A549 (cell line): ENCODE data around the gene ACAA1. TPM values are rescaled to one million over a fixed set of nuclear protein-coding genes. Genes with fewer than 3 reads are reported as not detected.
A peak's percentile ranks its signal among the peaks of the same experiment; 100 is the strongest.

Experiments used
- ATAC-seq, 2 experiments: fragments of 200-7000 bp in 1 of 2; fragments of >200 bp in 1 of 2; cut with Nextera tagmentation in 1 of 2; cut with Tn5 transposase in 1 of 2; 3 replicates each; pipeline versions ENCODE4 v1.8.0 to v1.9.1; 2018 to 2020; ENCODE audit warnings: mild to moderate bottlenecking in 1 of 2, moderate library complexity in 1 of 2
- CTCF ChIA-PET: fragments of 300-600 bp; sonication (Branson Sonifier 250); formaldehyde crosslinking; extraction: SDS; loops from one replicate; lab custom pipeline; 2021; ENCODE audit warnings: antibody characterized with exemption, inconsistent platforms; lab: Yijun Ruan, JAX
- POLR2A ChIA-PET: fragments of 350-600 bp; formaldehyde crosslinking; extraction: SDS; loops from one replicate; lab custom pipeline; 2021; ENCODE audit warnings: antibody characterized with exemption, inconsistent platforms; lab: Yijun Ruan, JAX
- DNase-seq, 2 experiments: peaks; one replicate each; pipeline versions ENCODE4 v3.0.0 to v3.0.0-alpha.2; 2011 to 2016; ENCODE audit warnings: low read depth in 1 of 2, low spot score in 1 of 2
- FAIRE-seq: peaks from 2 replicates; lab custom pipeline; 2011; peaks lifted over from hg19 to GRCh38; lab: Jason Lieb, UNC
- H3K27ac ChIP-seq, 2 experiments: fragments of >200 bp; sonication (Bioruptor Twin); formaldehyde crosslinking; 3 replicates each; pipeline ENCODE4 v1.5.1; 2016 to 2017
- H3K4me1 ChIP-seq: fragments of >200 bp; sonication (Bioruptor Twin); formaldehyde crosslinking; 3 replicates; pipeline ENCODE4 v1.6.1; 2016
- H3K4me2 ChIP-seq: fragments of >200 bp; sonication (Bioruptor Twin); formaldehyde crosslinking; 3 replicates; pipeline ENCODE4 v1.6.1; 2016
- H3K4me3 ChIP-seq: fragments of >200 bp; sonication (Bioruptor Twin); formaldehyde crosslinking; 3 replicates; pipeline ENCODE4 v1.5.1; 2016
- H3K9me3 ChIP-seq: fragments of >200 bp; sonication (Bioruptor Twin); formaldehyde crosslinking; 3 replicates; pipeline ENCODE4 v1.6.1; 2016
- CBX2 ChIP-seq: fragments of 200-600 bp; sonication (generic); IDR thresholded peaks from 2 replicates; pipeline ENCODE4 v1.6.1; 2016; ENCODE audit warnings: low read depth, mild to moderate bottlenecking, borderline replicate concordance
- CEBPB ChIP-seq, 2 experiments: fragments of >200 bp in 1 of 2; sonication (Bioruptor Twin) in 1 of 2; formaldehyde crosslinking in 1 of 2; IDR thresholded peaks; 2 replicates each; pipeline ENCODE4 v1.6.1; 2012 to 2016
- CHD2 ChIP-seq: fragments of 150-350 bp; IDR thresholded peaks from 2 replicates; pipeline ENCODE4 v1.6.1; 2014; ENCODE audit warnings: low read length; ENCODE audit not compliant: partially characterized antibody
- EHMT2 ChIP-seq: fragments of 200-600 bp; sonication (generic); IDR thresholded peaks from 2 replicates; pipeline ENCODE4 v1.6.1; 2016; ENCODE audit warnings: antibody characterized with exemption, low read depth, mild to moderate bottlenecking, moderate library complexity
- EP300 ChIP-seq, 2 experiments: fragments of >200 bp; sonication (Bioruptor Twin); formaldehyde crosslinking; IDR thresholded peaks; 2 replicates in 1 of 2; 3 replicates in 1 of 2; pipeline ENCODE4 v1.6.1; 2016 to 2017
- ESRRA ChIP-seq: fragments of 150-350 bp; IDR thresholded peaks from 2 replicates; pipeline ENCODE4 v1.6.1; 2014; ENCODE audit warnings: mild to moderate bottlenecking, low read length, borderline replicate concordance
- HOXB5 ChIP-seq: fragments of 250-450 bp; sonication (Bioruptor Pico); IDR thresholded peaks from 2 replicates; pipeline ENCODE4 v1.5.0; 2020; ENCODE audit warnings: mild to moderate bottlenecking, moderate library complexity
- JUNB ChIP-seq: fragments of >200 bp; sonication (Bioruptor Twin); formaldehyde crosslinking; IDR thresholded peaks from 2 replicates; pipeline ENCODE4 v1.6.1; 2016
- KDM1A ChIP-seq: fragments of 200-600 bp; sonication (generic); IDR thresholded peaks from 2 replicates; pipeline ENCODE4 v1.6.1; 2016; ENCODE audit warnings: low read depth, mild to moderate bottlenecking
- MAFK ChIP-seq: fragments of 450-650 bp; IDR thresholded peaks from 2 replicates; pipeline ENCODE4 v1.6.1; 2014; ENCODE audit not compliant: partially characterized antibody
- MYC ChIP-seq: IDR thresholded peaks from 2 replicates; pipeline ENCODE4 v1.6.1; 2012; ENCODE audit warnings: mild to moderate bottlenecking, inconsistent platforms, low read length, improper control_type of control experiment, borderline replicate concordance
- NPAS2 ChIP-seq: fragments of 250-450 bp; sonication (Bioruptor Pico); IDR thresholded peaks from 2 replicates; pipeline ENCODE4 v1.8.0; 2022; ENCODE audit warnings: mild to moderate bottlenecking, moderate library complexity, borderline replicate concordance
- PHF8 ChIP-seq: fragments of 200-600 bp; sonication (generic); IDR thresholded peaks from 2 replicates; pipeline ENCODE4 v1.6.1; 2016; ENCODE audit warnings: low read depth, mild to moderate bottlenecking, antibody characterized with exemption, moderate library complexity, borderline replicate concordance
- RAD21 ChIP-seq, 2 experiments: fragments of >200 bp in 1 of 2; sonication (Bioruptor Twin) in 1 of 2; formaldehyde crosslinking in 1 of 2; IDR thresholded peaks in 1 of 2; conservative IDR thresholded peaks in 1 of 2; 2 replicates in 1 of 2; 3 replicates in 1 of 2; pipeline ENCODE4 v1.6.1; 2012 to 2018; ENCODE audit warnings: inconsistent platforms in 1 of 2
- RARB ChIP-seq: fragments of 250-450 bp; sonication (Bioruptor Pico); IDR thresholded peaks from 2 replicates; pipeline ENCODE4 v1.8.0; 2021; ENCODE audit warnings: mild to moderate bottlenecking, moderate library complexity
- SMC3 ChIP-seq: fragments of >200 bp; sonication (Bioruptor Twin); formaldehyde crosslinking; IDR thresholded peaks from 3 replicates; pipeline ENCODE4 v1.6.1; 2018; ENCODE audit warnings: inconsistent platforms
- TP53 ChIP-seq: fragments of 250-450 bp; sonication (Bioruptor Pico); IDR thresholded peaks from 2 replicates; pipeline ENCODE4 v1.5.0; 2021; ENCODE audit warnings: mild to moderate bottlenecking, moderate library complexity
- ZFP36 ChIP-seq: fragments of 450-650 bp; IDR thresholded peaks from 2 replicates; pipeline ENCODE4 v1.6.1; 2014; ENCODE audit warnings: borderline replicate concordance; ENCODE audit not compliant: partially characterized antibody
- ZSCAN20 ChIP-seq: fragments of 250-450 bp; sonication (Bioruptor Pico); IDR thresholded peaks from 2 replicates; pipeline ENCODE4 v1.8.0; 2022; ENCODE audit warnings: mild to moderate bottlenecking, moderate library complexity
- WGBS: methylation state at CpG from one replicate; pipeline ENCODE4 v1.1.6; 2017; ENCODE audit errors: missing lambda C conversion rate; 5-methylcytosine and 5-hydroxymethylcytosine counted together
- polyA plus RNA-seq, 4 experiments: library from polyadenylated mRNA; depleted of rRNA in 3 of 4; stranded (reverse); fragments of >200 nt; fragmentation: RNase III in 1 of 4; extraction: RNeasy Plus Mini Kit Qiagen cat#74134 plus additional on column Dnase treatment in 1 of 4; gene quantifications; 2 replicates in 3 of 4; 3 replicates in 1 of 4; pipeline ENCODE4 v1.2.3, GENCODE V29; 2011 to 2017
- TF ChIP-seq, protein P1 (sequence below): IDR thresholded peaks from 2 replicates; pipeline ENCODE4 v1.6.1; 2012
- TF ChIP-seq, protein P2 (sequence below): fragments of >200 bp; sonication (Bioruptor Twin); formaldehyde crosslinking; IDR thresholded peaks from 3 replicates; pipeline ENCODE4 v1.5.1; 2016
- TF ChIP-seq, protein P3 (sequence below): fragments of 250-450 bp; sonication (Bioruptor Pico); IDR thresholded peaks from 2 replicates; pipeline ENCODE4 v1.5.0; 2021; ENCODE audit warnings: mild to moderate bottlenecking, moderate library complexity, borderline replicate concordance
- TF ChIP-seq, protein P4 (sequence below): fragments of 150-350 bp; IDR thresholded peaks from 2 replicates; pipeline ENCODE4 v1.6.1; 2014; ENCODE audit warnings: low read depth, mild to moderate bottlenecking, low read length

The ACAA1 gene
- polyA plus RNA-seq, 2 of the 4 experiments (the other 2 are of a cell fraction) = 36.8 to 53.2 TPM

DNA sequence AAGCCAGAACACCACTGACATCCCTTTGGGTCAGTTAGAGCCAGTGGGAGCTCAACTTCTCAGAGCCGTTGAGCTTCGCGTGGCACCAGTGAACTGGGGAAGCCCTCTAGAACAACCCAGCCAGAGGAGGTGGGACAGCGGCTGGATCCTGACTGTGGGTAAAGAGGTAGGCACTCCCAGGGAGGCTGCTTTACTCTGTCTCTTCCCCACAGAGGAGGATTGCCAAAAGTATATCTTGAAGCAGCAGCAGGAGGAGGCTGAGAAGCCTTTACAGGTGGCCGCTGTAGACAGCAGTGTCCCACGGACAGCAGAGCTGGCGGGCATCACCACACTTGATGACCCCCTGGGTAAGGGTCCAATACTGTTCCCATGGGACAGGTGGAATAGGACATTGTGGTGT is 2.7 kb upstream of the ACAA1 start:
- DNase-seq = no peak
- no peaks in the 10 kb centered on the region for H3K9me3 ChIP-seq
- TF ChIP-seq MYC = no peak
- TF ChIP-seq ZSCAN20 = no peak
- no peak for TF ChIP-seq CEBPB (IDR thresholded peaks at IDR 0.05)
- no peak for TF ChIP-seq KDM1A
- no peak for TF ChIP-seq SMC3
- TF ChIP-seq, protein P1, sequence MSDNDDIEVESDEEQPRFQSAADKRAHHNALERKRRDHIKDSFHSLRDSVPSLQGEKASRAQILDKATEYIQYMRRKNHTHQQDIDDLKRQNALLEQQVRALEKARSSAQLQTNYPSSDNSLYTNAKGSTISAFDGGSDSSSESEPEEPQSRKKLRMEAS = no peak
- TF ChIP-seq CBX2 = no peak
- no peak for TF ChIP-seq MAFK
- TF ChIP-seq ZFP36 = no peak
- no peak for TF ChIP-seq JUNB
- no peak for TF ChIP-seq NPAS2 (CRISPR knock-in tag)
- no peak for TF ChIP-seq HOXB5 (CRISPR knock-in tag)
- TF ChIP-seq, all 56 proteins: peak for 0
- 87% methylated on average over 7 of the region's 7 CpGs for WGBS
- Histone ChIP-seq H3K4me1 (peaks cover 22% of the 10 kb centered on the region), H3K4me2 (peak overlapping the region; percentile 95), H3K27ac (peak overlapping the region in 1 of 2 experiments; percentile 92; a peak in 3 of 6 replicates), H3K4me3 (no peak overlapping the region)
- POLR2A ChIA-PET = interaction anchor here (4.0 kb wide), 1 partner anchor 25 kb away, joined by 75 read pairs; the partner anchor contains the start of gene OXSR1
- ATAC-seq (no peak), FAIRE-seq (no peak)
- CTCF ChIA-PET = interaction anchor here (0.7 kb wide), 2 partner anchors 14 to 136 kb away, joined by 3 read pairs; no protein-coding TSS in a partner anchor

DNA sequence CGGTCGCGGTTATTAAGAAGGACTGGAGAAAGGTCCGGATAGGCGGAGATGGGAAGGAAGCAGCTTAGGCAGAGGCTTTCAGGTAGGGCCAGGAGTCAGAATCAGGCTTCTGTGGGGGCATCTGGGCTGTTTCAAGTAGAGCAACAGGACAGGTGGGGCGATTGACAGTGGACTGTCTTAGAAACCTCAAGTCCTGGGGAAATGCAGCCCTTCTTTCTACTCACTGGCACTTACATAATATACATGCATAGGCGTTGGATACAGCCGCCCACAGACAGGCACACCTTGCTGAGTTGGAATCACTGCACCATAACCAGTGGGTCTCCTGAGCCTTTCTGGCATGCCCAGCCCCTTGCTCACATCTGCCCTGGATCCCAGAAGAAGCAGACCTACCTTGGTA is 2.3 kb upstream of the ACAA1 start:
- ATAC-seq (no peak), DNase-seq (no peak), FAIRE-seq (no peak)
- 50% methylated on average over 8 of the region's 8 CpGs for WGBS
- TF ChIP-seq, protein P2, sequence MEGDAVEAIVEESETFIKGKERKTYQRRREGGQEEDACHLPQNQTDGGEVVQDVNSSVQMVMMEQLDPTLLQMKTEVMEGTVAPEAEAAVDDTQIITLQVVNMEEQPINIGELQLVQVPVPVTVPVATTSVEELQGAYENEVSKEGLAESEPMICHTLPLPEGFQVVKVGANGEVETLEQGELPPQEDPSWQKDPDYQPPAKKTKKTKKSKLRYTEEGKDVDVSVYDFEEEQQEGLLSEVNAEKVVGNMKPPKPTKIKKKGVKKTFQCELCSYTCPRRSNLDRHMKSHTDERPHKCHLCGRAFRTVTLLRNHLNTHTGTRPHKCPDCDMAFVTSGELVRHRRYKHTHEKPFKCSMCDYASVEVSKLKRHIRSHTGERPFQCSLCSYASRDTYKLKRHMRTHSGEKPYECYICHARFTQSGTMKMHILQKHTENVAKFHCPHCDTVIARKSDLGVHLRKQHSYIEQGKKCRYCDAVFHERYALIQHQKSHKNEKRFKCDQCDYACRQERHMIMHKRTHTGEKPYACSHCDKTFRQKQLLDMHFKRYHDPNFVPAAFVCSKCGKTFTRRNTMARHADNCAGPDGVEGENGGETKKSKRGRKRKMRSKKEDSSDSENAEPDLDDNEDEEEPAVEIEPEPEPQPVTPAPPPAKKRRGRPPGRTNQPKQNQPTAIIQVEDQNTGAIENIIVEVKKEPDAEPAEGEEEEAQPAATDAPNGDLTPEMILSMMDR = no peak
- TF ChIP-seq, protein P3, sequence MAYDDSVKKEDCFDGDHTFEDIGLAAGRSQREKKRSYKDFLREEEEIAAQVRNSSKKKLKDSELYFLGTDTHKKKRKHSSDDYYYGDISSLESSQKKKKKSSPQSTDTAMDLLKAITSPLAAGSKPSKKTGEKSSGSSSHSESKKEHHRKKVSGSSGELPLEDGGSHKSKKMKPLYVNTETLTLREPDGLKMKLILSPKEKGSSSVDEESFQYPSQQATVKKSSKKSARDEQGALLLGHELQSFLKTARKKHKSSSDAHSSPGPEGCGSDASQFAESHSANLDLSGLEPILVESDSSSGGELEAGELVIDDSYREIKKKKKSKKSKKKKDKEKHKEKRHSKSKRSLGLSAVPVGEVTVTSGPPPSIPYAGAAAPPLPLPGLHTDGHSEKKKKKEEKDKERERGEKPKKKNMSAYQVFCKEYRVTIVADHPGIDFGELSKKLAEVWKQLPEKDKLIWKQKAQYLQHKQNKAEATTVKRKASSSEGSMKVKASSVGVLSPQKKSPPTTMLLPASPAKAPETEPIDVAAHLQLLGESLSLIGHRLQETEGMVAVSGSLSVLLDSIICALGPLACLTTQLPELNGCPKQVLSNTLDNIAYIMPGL (CRISPR knock-in tag) = no peak
- no peak for TF ChIP-seq JUNB
- TF ChIP-seq CHD2 = no peak
- TF ChIP-seq, protein P4, sequence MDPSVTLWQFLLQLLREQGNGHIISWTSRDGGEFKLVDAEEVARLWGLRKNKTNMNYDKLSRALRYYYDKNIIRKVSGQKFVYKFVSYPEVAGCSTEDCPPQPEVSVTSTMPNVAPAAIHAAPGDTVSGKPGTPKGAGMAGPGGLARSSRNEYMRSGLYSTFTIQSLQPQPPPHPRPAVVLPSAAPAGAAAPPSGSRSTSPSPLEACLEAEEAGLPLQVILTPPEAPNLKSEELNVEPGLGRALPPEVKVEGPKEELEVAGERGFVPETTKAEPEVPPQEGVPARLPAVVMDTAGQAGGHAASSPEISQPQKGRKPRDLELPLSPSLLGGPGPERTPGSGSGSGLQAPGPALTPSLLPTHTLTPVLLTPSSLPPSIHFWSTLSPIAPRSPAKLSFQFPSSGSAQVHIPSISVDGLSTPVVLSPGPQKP = no peak
- TF ChIP-seq PHF8 = no peak
- TF ChIP-seq EP300 (IDR thresholded peaks at IDR 0.05) = no peak
- TF ChIP-seq TP53 = no peak
- no peak for TF ChIP-seq RAD21 (conservative IDR thresholded peaks at IDR 0.05 in 1 of 2, IDR thresholded peaks at IDR 0.05 in 1 of 2)
- no peak for TF ChIP-seq MYC
- no peak for TF ChIP-seq EHMT2
- TF ChIP-seq ESRRA = no peak
- TF ChIP-seq RARB (CRISPR knock-in tag) = no peak
- Histone ChIP-seq H3K4me2 (peak overlapping the region; percentile 95), H3K27ac (peak overlapping the region; percentile 88 to 92), H3K4me3 (peak overlapping the region; percentile 71), H3K4me1 (peaks cover 23% of the 10 kb centered on the region), H3K9me3 (no peaks in the 10 kb centered on the region)
- ChIA-PET CTCF (interaction anchor here (0.6 to 0.7 kb wide), 2 partner anchors 14 to 675 kb away, joined by 3 read pairs; no protein-coding TSS in a partner anchor), POLR2A (interaction anchor here (4.0 kb wide), 1 partner anchor 25 kb away, joined by 75 read pairs; the partner anchor contains the start of gene OXSR1)
